K562 (cell line): ENCODE measurements around the gene EDARADD. TPM values are rescaled to one million over a fixed set of nuclear protein-coding genes. Genes with fewer than 3 reads are reported as not detected.

Source experiments
- CBX8 ChIP-seq: fragments of 200-600 bp; sonication (generic); IDR thresholded peaks from 2 replicates; pipeline ENCODE4 v1.6.1; 2012; ENCODE audit warnings: borderline replicate concordance, mixed run types, low read depth, mild to moderate bottlenecking, moderate library complexity, mixed read lengths, low read length, control low read depth, inconsistent platforms; ENCODE audit not compliant: poor library complexity, severe bottlenecking; ENCODE audit errors: extremely low read depth
- CHD4 ChIP-seq: fragments of 200-600 bp; sonication (generic); IDR thresholded peaks from 3 replicates; pipeline ENCODE4 v1.6.1; 2012; ENCODE audit warnings: low read depth, mild to moderate bottlenecking, mixed read lengths, low read length, inconsistent platforms; ENCODE audit not compliant: insufficient read depth, insufficient replicate concordance, poor library complexity, severe bottlenecking
- GABPA ChIP-seq: fragments of 200-800 bp; sonication (Bioruptor generic); conservative IDR thresholded peaks from 2 replicates; pipeline ENCODE4 v1.6.1; 2016; ENCODE audit warnings: low read depth, missing genetic modification characterization, missing compliant biosample characterization
- HSF4 ChIP-seq: fragments of 250-450 bp; sonication (Bioruptor Pico); IDR thresholded peaks from 2 replicates; pipeline ENCODE4 v2.1.2; 2022; ENCODE audit warnings: mild to moderate bottlenecking, moderate library complexity, borderline replicate concordance
- KLF10 ChIP-seq: fragments of 250-450 bp; sonication (Bioruptor Pico); IDR thresholded peaks from 2 replicates; pipeline ENCODE4 v1.6.1; 2021; ENCODE audit warnings: matching md5 sums
- KLF6 ChIP-seq: fragments of 250-450 bp; sonication (Bioruptor Pico); IDR thresholded peaks from 2 replicates; pipeline ENCODE4 v1.4.0; 2020; ENCODE audit warnings: mild to moderate bottlenecking, moderate library complexity, borderline replicate concordance
- NCOA1 ChIP-seq: fragments of 450-650 bp; IDR thresholded peaks from 2 replicates; pipeline ENCODE4 v1.6.1; 2016; ENCODE audit warnings: low read depth
- NR4A1 ChIP-seq, 2 experiments: fragments of 250-450 bp in 1 of 2; fragments of 450-650 bp in 1 of 2; sonication (Bioruptor Pico) in 1 of 2; IDR thresholded peaks; 2 replicates each; pipeline versions ENCODE4 v1.4.0 to v1.6.1; 2016 to 2020; ENCODE audit warnings: mild to moderate bottlenecking in 2 of 2, missing compliant biosample characterization in 1 of 2, missing genetic modification characterization in 1 of 2, moderate library complexity in 1 of 2
- NUFIP1 ChIP-seq: fragments of 450-650 bp; IDR thresholded peaks from 2 replicates; pipeline ENCODE4 v1.6.1; 2018; ENCODE audit not compliant: partially characterized antibody
- RBM15 ChIP-seq: fragments of 200-400 bp; formaldehyde crosslinking; IDR thresholded peaks from 2 replicates; pipeline ENCODE4 v1.6.1; 2018; ENCODE audit warnings: mild to moderate bottlenecking, low read length, moderate library complexity; ENCODE audit not compliant: insufficient read depth
- SMARCC2 ChIP-seq: fragments of 450-650 bp; IDR thresholded peaks from 2 replicates; pipeline ENCODE4 v1.6.1; 2017; ENCODE audit warnings: antibody characterized with exemption, moderate library complexity, mild to moderate bottlenecking, low read depth
- TAF1 ChIP-seq: IDR thresholded peaks from 2 replicates; pipeline ENCODE4 v1.6.1; 2011; ENCODE audit warnings: mild to moderate bottlenecking, low read length, moderate library complexity; ENCODE audit not compliant: insufficient read depth, control insufficient read depth, severe bottlenecking; ENCODE audit errors: extremely low read depth
- TCFL5 ChIP-seq: fragments of 250-450 bp; sonication (Bioruptor Pico); conservative IDR thresholded peaks from 2 replicates; pipeline ENCODE4 v1.6.1; 2021; ENCODE audit warnings: mild to moderate bottlenecking, moderate library complexity, matching md5 sums
- ZC3H8 ChIP-seq: fragments of 450-650 bp; IDR thresholded peaks from 2 replicates; pipeline ENCODE4 v1.6.1; 2017
- ZEB2 ChIP-seq: fragments of 450-650 bp; IDR thresholded peaks from 2 replicates; pipeline ENCODE4 v1.6.1; 2016
- ZNF165 ChIP-seq: fragments of 250-450 bp; sonication (Bioruptor Pico); IDR thresholded peaks from 2 replicates; pipeline ENCODE4 v1.4.0; 2020; ENCODE audit warnings: borderline replicate concordance
- ZNF232 ChIP-seq: sonication (generic); formaldehyde crosslinking; IDR thresholded peaks from 2 replicates; pipeline ENCODE4 v1.8.0; 2022; ENCODE audit warnings: mild to moderate bottlenecking, missing genetic modification reagents
- ZNF253 ChIP-seq: fragments of 250-450 bp; sonication (Bioruptor Pico); conservative IDR thresholded peaks from 2 replicates; pipeline ENCODE4 v1.6.1; 2021; ENCODE audit warnings: mild to moderate bottlenecking
- ZNF274 ChIP-seq: IDR thresholded peaks from 2 replicates; pipeline ENCODE4 v1.6.1; 2011; ENCODE audit warnings: low read depth, mild to moderate bottlenecking, low read length, moderate library complexity, borderline replicate concordance
- ZNF282 ChIP-seq: sonication (generic); formaldehyde crosslinking; IDR thresholded peaks from 2 replicates; pipeline ENCODE4 v1.8.1; 2023; ENCODE audit warnings: missing genetic modification reagents
- ZNF75A ChIP-seq: fragments of 450-650 bp; formaldehyde crosslinking; IDR thresholded peaks from 2 replicates; pipeline ENCODE4 v1.4.0; 2020; ENCODE audit warnings: mild to moderate bottlenecking
- polyA plus RNA-seq, 8 experiments: library from polyadenylated mRNA; depleted of rRNA in 4 of 8; stranded (reverse) in 5 of 8; unstranded in 3 of 8; fragments of >200 nt; fragmentation: Nextera tagmentation in 2 of 8; fragmentation: Illumina TruSeq in 1 of 8; extraction: Ambion mirVana in 2 of 8; extraction: Trizol in 1 of 8; gene quantifications; 2 replicates each; pipeline versions ENCODE4 v1.2.1 to v1.2.3, GENCODE V29; 2011 to 2014; ENCODE audit warnings: inconsistent platforms in 1 of 8, missing spikeins in 1 of 8
- total RNA-seq, 7 experiments: library from RNA; depleted of rRNA in 6 of 7; stranded (reverse); fragments of >200 nt in 6 of 7; fragmentation: Illumina TruSeq in 2 of 7; extraction: Trizol in 2 of 7; gene quantifications; 2 replicates each; pipeline versions ENCODE4 v1.2.1 to v1.2.3, GENCODE V29; 2011 to 2021; ENCODE audit warnings: low replicate concordance in 1 of 7
- TF ChIP-seq, protein P1 (sequence below), 2 experiments: IDR thresholded peaks; 2 replicates each; pipeline ENCODE4 v1.6.1; 2012; ENCODE audit warnings: improper control_type of control experiment in 2 of 2, low read depth in 2 of 2, low read length in 2 of 2, borderline replicate concordance in 1 of 2
- TF ChIP-seq, protein P2 (sequence below): sonication (generic); formaldehyde crosslinking; IDR thresholded peaks from 2 replicates; pipeline ENCODE4 v1.8.0; 2022; ENCODE audit warnings: missing genetic modification reagents, mild to moderate bottlenecking, borderline replicate concordance

EDARADD gene
- total and polyA plus RNA-seq, 9 of the 15 experiments (the other 6 are each of a cell fraction or from before 2014, with no cell fraction given), result 0.46 to 32.4 (median 20.6) TPM

DNA sequence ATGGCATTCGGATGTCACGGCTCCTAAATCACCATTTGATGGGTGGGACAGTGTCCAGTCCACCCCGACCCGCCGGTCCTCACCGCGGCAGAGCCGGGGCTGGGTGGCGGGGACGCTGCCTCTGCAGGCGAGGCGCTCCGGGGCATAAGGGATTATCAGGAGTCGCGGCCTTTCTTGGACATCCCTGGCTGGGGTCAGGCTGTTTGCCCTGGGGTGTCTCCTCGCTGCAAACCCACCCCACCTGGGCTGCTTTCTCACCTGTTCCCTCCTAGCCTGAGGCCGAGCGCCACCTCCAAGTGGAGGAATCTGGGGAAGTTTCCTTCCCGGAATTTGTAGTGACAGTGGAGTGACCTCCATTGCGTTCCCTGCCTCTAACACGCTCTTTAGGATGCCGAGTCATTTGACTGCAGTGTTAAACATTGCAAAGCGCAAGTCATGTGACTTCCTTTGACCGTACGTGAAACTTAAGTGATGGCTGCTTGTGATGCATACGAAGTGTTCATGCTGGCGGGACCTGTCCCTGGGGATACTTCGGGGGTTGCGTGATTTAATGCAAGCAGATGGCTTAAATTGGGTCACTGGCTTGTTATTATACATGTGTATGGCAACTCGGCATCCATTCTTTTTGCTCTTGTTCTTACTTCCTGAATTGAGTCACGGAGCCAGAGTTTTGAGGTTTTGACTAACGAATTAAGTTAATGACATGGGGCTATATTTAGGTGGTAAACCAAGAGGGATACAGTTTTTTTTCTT is 130.2 kb downstream of the EDARADD start (continued):
- TF ChIP-seq, protein P1, sequence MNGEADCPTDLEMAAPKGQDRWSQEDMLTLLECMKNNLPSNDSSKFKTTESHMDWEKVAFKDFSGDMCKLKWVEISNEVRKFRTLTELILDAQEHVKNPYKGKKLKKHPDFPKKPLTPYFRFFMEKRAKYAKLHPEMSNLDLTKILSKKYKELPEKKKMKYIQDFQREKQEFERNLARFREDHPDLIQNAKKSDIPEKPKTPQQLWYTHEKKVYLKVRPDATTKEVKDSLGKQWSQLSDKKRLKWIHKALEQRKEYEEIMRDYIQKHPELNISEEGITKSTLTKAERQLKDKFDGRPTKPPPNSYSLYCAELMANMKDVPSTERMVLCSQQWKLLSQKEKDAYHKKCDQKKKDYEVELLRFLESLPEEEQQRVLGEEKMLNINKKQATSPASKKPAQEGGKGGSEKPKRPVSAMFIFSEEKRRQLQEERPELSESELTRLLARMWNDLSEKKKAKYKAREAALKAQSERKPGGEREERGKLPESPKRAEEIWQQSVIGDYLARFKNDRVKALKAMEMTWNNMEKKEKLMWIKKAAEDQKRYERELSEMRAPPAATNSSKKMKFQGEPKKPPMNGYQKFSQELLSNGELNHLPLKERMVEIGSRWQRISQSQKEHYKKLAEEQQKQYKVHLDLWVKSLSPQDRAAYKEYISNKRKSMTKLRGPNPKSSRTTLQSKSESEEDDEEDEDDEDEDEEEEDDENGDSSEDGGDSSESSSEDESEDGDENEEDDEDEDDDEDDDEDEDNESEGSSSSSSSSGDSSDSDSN (IDR thresholded peaks at IDR 0.05; ENCODE audit: borderline replicate concordance in 1 of 2, low read depth in 2 of 2, low read length in 2 of 2), result peak in 1 of 2 experiments; percentile 41; a peak in 1 of 4 replicates
- TF ChIP-seq ZNF274 (no peak), ZNF165 (CRISPR knock-in tag) (no peak), HSF4 (CRISPR knock-in tag) (no peak), NUFIP1 (no peak), ZNF282 (CRISPR knock-in tag) (no peak), TAF1 (peak; percentile 84), SMARCC2 (no peak), ZNF253 (no peak), ZC3H8 (no peak), NCOA1 (no peak), ZNF75A (CRISPR knock-in tag) (no peak), TCFL5 (CRISPR knock-in tag) (peak; percentile 13; the same call in 1 of the 2 replicates), NR4A1 (CRISPR knock-in tag; IDR thresholded peaks at IDR 0.05) (no peak; the same call in 1 of the 2 replicates), NR4A1 (tag; IDR thresholded peaks at IDR 0.05) (no peak; the same call in 1 of the 2 replicates), CBX8 (no peak), KLF10 (CRISPR knock-in tag) (no peak), KLF6 (CRISPR knock-in tag) (peak; percentile 65; the same call in 1 of the 2 replicates), ZNF232 (peak; percentile 65; the same call in 1 of the 2 replicates), CHD4 (no peak), ZEB2 (peak; percentile 27; the same call in 1 of the 2 replicates), GABPA (tag) (0 out of 2 replicates have a peak, but pooled peaks have one; percentile 13), RBM15 (no peak)
- TF ChIP-seq, protein P2, sequence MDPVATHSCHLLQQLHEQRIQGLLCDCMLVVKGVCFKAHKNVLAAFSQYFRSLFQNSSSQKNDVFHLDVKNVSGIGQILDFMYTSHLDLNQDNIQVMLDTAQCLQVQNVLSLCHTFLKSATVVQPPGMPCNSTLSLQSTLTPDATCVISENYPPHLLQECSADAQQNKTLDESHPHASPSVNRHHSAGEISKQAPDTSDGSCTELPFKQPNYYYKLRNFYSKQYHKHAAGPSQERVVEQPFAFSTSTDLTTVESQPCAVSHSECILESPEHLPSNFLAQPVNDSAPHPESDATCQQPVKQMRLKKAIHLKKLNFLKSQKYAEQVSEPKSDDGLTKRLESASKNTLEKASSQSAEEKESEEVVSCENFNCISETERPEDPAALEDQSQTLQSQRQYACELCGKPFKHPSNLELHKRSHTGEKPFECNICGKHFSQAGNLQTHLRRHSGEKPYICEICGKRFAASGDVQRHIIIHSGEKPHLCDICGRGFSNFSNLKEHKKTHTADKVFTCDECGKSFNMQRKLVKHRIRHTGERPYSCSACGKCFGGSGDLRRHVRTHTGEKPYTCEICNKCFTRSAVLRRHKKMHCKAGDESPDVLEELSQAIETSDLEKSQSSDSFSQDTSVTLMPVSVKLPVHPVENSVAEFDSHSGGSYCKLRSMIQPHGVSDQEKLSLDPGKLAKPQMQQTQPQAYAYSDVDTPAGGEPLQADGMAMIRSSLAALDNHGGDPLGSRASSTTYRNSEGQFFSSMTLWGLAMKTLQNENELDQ (CRISPR knock-in tag), result no peak; the same call in 1 of the 2 replicates
